Measurements from ENCODE around the gene VKORC1.
A peak's percentile ranks its signal among the peaks of the same experiment; 100 is the strongest.

VKORC1 gene

GRCh38 chr16:31072540-31073141, 22.0 kb downstream of the VKORC1 start:
- TF ChIP-seq EP300 (IDR thresholded peaks at IDR 0.05; ENCODE audit: borderline replicate concordance) (no peak; the same call in 1 of the 2 replicates), EGR1 (IDR thresholded peaks at IDR 0.05) (0 out of 2 replicates have a peak, but pooled peaks have one; percentile 2), RAD21 (IDR thresholded peaks at IDR 0.05; ENCODE audit: low read depth) (no peak)

GRCh38 chr16:31071861-31072260, 22.7 kb downstream of the VKORC1 start:
- TF ChIP-seq ZBTB7A (IDR thresholded peaks at IDR 0.05; ENCODE audit: low read depth) (no peak), FOXM1 (IDR thresholded peaks at IDR 0.05; ENCODE audit: borderline replicate concordance, low read depth) (no peak), CEBPB (IDR thresholded peaks at IDR 0.05) (no peak)

DNA sequence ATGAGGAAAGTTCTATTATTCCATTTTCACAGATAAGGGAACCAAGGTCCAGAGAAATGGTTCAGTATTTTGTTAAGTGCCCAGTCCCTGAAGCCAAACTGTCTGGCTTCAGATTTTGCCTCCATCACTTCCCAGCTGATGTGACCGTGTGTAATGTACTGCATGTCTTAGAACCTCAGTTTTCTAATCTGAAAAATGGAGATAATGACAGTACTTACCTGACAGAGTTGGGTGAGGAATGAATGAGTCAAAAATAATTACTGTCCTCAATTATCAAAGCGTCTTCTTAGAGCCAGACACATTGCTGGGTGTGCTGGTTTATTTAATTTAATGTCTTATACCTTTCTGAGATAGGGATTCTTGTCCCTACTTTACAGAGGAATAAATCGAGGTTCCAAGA, 27.3 kb downstream of the VKORC1 start:
- TF ChIP-seq, protein P1, sequence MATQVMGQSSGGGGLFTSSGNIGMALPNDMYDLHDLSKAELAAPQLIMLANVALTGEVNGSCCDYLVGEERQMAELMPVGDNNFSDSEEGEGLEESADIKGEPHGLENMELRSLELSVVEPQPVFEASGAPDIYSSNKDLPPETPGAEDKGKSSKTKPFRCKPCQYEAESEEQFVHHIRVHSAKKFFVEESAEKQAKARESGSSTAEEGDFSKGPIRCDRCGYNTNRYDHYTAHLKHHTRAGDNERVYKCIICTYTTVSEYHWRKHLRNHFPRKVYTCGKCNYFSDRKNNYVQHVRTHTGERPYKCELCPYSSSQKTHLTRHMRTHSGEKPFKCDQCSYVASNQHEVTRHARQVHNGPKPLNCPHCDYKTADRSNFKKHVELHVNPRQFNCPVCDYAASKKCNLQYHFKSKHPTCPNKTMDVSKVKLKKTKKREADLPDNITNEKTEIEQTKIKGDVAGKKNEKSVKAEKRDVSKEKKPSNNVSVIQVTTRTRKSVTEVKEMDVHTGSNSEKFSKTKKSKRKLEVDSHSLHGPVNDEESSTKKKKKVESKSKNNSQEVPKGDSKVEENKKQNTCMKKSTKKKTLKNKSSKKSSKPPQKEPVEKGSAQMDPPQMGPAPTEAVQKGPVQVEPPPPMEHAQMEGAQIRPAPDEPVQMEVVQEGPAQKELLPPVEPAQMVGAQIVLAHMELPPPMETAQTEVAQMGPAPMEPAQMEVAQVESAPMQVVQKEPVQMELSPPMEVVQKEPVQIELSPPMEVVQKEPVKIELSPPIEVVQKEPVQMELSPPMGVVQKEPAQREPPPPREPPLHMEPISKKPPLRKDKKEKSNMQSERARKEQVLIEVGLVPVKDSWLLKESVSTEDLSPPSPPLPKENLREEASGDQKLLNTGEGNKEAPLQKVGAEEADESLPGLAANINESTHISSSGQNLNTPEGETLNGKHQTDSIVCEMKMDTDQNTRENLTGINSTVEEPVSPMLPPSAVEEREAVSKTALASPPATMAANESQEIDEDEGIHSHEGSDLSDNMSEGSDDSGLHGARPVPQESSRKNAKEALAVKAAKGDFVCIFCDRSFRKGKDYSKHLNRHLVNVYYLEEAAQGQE (IDR thresholded peaks at IDR 0.05; ENCODE audit: low read depth): no peak
- no peak for TF ChIP-seq CREB1 (IDR thresholded peaks at IDR 0.05; ENCODE audit: low read depth)
- TF ChIP-seq, protein P2, sequence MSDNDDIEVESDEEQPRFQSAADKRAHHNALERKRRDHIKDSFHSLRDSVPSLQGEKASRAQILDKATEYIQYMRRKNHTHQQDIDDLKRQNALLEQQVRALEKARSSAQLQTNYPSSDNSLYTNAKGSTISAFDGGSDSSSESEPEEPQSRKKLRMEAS (IDR thresholded peaks at IDR 0.05): no peak
- no peak for TF ChIP-seq USF1 (IDR thresholded peaks at IDR 0.05)
- TF ChIP-seq TAF1 (IDR thresholded peaks at IDR 0.05; ENCODE audit: low read depth): no peak
- TF ChIP-seq TEAD4 (IDR thresholded peaks at IDR 0.05): no peak
- no peak for TF ChIP-seq NFIC (IDR thresholded peaks at IDR 0.05)
- TF ChIP-seq EGR1 (IDR thresholded peaks at IDR 0.05): no peak
- no peak for TF ChIP-seq YY1 (IDR thresholded peaks at IDR 0.05; ENCODE audit: low read depth)
- no peak for TF ChIP-seq FOXM1 (IDR thresholded peaks at IDR 0.05; ENCODE audit: borderline replicate concordance, low read depth)
- TF ChIP-seq TCF12 (IDR thresholded peaks at IDR 0.05; ENCODE audit: low read depth): no peak
- no peak for TF ChIP-seq RAD21 (IDR thresholded peaks at IDR 0.05; ENCODE audit: low read depth)
- TF ChIP-seq ZBTB7A (IDR thresholded peaks at IDR 0.05; ENCODE audit: low read depth): no peak
- no peak for TF ChIP-seq CEBPB (IDR thresholded peaks at IDR 0.05)
- TF ChIP-seq EP300 (IDR thresholded peaks at IDR 0.05; ENCODE audit: borderline replicate concordance): no peak

GRCh38 chr16:31064882-31065461, 29.6 kb downstream of the VKORC1 start:
- TF ChIP-seq, protein P1 (IDR thresholded peaks at IDR 0.05; ENCODE audit: low read depth): no peak
- TF ChIP-seq EGR1 (IDR thresholded peaks at IDR 0.05) (no peak), YY1 (IDR thresholded peaks at IDR 0.05; ENCODE audit: low read depth) (0 out of 2 replicates have a peak, but pooled peaks have one; percentile 18), TEAD4 (IDR thresholded peaks at IDR 0.05) (0 out of 2 replicates have a peak, but pooled peaks have one; percentile 17)

GRCh38 chr16:31063843-31064611, 30.6 kb downstream of the VKORC1 start:
- no peak for TF ChIP-seq EP300 (IDR thresholded peaks at IDR 0.05; ENCODE audit: borderline replicate concordance)
- TF ChIP-seq, protein P1 (IDR thresholded peaks at IDR 0.05; ENCODE audit: low read depth): no peak
- TF ChIP-seq FOXM1 (IDR thresholded peaks at IDR 0.05; ENCODE audit: borderline replicate concordance, low read depth): no peak
- TF ChIP-seq, protein P2 (IDR thresholded peaks at IDR 0.05): no peak
- no peak for TF ChIP-seq TEAD4 (IDR thresholded peaks at IDR 0.05)
- TF ChIP-seq ZBTB7A (IDR thresholded peaks at IDR 0.05; ENCODE audit: low read depth): no peak
- no peak for TF ChIP-seq YY1 (IDR thresholded peaks at IDR 0.05; ENCODE audit: low read depth)
- TF ChIP-seq NFIC (IDR thresholded peaks at IDR 0.05): no peak
- TF ChIP-seq RAD21 (IDR thresholded peaks at IDR 0.05; ENCODE audit: low read depth): no peak
- no peak for TF ChIP-seq TCF12 (IDR thresholded peaks at IDR 0.05; ENCODE audit: low read depth)
